Stimulated activated CD8-positive, alpha-beta memory T cell treated with anti-CD3 and anti-CD28 coated beads, Interleukin-4, amount 100 ng/mL, for 4 hours (primary cell): ENCODE data around the gene VRK2.
"Not testable (repeated sequence)": the region's sequence is repeated elsewhere in the genome, so short reads cannot be mapped to it uniquely, and the experiment has no call there.

Experiments
- DNase-seq, 2 donors: peaks; one replicate each; pipeline ENCODE4 v3.0.0-alpha.2; 2020; ENCODE audit warnings: low read depth in 2 of 2, low spot score in 1 of 2

The VRK2 gene

DNA sequence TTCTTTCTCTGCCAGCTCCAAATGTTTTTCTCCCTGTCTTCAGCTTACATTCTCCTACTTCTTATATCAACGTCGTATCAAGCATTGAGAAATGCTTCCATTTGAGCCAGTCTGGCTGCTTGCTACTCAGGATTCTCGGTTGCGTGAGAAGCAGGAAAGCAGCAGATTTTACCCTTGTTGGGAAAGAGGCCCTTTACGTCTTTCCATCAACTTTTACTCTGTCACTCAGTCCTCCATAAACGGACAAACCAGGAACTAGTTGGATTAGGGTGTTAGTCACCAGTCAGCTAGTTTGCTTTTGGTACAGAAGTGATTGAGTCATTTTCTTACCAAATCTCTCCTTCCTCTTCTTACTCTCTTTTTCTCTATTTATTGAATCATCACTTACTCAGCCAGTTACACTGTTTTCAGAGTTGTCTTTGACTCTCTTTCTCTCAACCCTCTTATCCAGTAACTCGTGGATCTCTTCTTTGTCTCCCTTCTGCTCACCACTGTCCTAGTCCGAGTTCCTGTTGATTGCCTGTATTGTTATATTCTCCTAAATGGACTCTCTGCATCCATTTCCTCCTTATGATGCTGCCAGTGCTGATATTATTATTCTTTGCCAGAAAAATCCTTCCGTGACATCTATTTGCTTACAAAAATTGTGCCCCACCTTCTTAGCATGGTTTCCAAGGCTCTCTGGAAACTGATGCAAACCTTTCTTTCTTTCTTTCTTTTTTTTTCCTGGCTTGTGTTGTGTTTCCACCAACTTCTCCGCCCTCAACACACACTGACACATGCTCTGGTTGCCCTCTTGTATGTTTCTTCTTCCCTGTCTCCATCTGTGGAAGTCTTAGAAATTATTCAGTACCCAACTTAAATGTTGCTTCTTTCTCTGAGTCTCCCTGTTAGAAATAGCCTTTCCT lies 61.5 kb downstream of the VRK2 start:
- no peak for DNase-seq

DNA sequence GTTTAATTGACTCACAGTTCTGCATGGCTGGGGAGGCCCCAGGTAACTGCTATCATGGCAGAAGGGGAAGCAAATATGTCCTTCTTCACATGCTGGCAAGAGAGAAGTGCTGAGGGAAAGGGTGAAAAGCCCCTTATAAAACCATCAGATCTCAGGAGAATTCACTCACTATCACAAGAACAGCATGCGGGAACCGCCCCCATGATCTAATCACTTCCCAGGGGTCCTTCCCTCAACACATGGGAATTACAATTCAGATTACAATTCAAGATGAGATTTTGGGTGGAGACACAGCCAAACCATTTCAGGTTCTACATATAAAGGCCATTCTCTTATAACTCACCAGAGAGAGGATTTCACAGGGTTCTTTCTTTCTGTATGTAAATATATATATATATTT lies 62.9 kb downstream of the VRK2 start:
- no peak for DNase-seq

- no peak for DNase-seq
Measured at GRCh38 chr2:58110765-58111164, 64.2 kb downstream of the VRK2 start.

- DNase-seq: not testable (repeated sequence)
Measured at GRCh38 chr2:58113563-58113962, 67.0 kb downstream of the VRK2 start.

DNA sequence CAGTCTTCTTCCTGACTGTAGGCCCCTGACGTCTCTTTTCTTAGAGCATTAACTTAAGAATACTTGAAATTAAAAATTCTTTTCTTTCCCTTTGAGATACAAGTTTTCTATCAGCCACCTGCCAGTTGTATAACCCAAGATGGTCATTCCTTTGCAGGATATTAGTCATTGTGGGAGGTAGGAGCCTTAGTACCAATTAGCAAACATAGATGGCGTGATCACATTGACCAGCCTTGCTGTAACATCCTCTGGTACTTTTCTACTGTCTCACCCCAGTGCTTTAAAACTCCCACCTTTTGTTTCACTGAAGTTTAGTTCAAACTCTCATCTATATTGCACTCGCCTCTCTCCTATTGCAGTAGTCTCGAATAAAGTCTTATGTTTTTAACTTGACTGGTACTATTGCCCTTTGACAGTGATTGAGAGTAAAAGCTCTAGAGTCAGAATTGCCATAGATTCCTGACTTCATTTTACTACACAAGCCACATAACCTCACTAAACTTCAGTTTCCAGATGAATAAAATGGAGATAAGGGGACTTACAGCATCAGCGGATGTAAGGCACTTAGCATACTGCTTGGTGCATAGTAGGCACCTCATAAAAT lies 74.1 kb downstream of the VRK2 start:
- no peak for DNase-seq

- DNase-seq: no peak
Measured at GRCh38 chr2:58122040-58122439, 75.4 kb downstream of the VRK2 start.

DNA sequence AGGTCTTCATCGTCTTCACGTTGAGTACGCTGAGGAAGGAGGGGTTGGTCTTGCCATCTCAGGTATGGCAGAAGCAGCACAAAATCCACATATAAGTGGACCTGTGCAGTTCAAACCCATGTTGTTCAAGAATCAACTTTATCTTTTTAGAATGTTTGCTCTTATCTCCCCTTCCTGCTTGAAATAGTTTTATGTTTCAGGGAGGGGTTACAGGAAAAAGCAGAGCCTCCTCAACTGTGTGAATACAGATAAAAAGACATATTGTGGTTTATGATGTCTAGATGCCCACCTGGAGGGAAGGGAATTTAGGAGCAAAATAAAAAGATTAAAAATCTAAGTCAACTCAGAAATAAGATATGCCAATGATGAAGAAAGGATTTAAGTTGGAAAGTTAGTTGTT lies 75.9 kb downstream of the VRK2 start:
- no peak for DNase-seq

- DNase-seq: no peak
Measured at GRCh38 chr2:58127111-58127510, 80.5 kb downstream of the VRK2 start.

DNA sequence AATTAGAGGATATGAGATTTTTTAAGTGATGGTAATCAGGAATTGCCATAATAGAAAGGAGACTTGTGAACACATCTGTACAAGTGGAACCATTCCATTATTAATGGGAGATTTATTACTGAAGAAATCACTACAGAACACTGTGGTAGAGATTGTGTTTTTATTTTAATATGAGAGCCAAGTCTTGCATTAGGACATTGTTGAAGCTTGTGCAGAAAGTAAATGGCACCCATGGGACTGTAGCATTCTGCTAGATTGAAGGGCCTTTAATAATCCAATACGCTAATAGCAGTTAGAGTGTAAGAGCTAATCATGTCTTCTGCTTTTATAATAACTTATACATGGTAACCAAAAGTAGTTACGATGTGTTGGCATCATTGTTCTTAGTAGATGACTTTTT lies 83.6 kb downstream of the VRK2 start:
- no peak for DNase-seq

DNA sequence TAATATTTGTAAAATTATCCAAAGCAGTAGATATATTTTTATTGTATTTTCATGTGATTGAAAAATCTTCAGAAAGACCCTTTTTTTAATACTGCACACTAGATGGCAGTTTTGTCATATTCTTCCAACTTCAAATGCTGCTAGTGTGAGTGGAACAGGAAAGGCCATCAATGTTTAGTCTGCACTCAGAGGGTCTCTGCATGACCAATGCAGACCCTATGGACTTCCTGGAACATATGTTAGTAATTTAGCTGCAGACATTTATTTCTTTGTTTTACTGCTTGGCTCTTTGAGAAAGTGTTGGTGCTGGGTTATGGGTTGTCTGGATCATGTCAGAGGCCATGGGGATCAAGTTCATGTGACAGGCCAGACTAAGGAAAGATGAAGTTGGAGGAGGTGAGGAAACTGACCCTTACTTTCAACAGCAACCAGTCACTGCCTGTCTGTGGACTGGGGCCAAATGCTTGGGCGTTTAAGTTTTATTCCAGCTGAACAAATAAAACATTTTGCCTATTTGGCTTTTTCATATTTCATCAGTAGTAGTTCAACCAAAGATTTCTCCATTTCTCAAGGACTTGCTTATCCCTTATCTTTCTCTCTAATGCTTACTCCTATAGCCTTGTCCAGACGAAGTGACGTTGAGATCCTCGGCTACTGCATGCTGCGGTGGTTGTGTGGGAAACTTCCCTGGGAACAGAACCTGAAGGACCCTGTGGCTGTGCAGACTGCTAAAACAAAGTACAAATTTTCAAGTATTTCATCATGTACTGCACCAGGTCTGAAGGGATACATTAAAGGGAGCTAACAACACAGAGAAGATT lies 84.8 kb downstream of the VRK2 start:
- no peak for DNase-seq

DNA sequence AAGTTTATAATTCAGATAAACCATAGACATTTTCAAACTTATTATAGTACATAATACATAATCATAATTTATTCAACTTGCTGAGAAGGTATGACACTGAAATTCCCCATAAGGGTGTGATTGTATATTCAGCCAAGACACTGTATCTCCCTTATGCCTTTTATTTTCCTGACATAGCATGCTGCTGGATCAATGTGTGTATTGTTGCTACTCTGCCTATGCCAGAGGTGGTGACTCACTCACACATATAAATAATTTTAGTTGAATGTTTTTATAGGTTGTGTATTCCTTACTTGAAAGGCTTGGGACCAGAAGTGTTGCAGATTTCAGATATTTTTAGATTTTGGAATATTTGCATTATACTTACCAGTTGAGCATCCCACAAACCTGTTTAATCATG lies 86.8 kb downstream of the VRK2 start:
- DNase-seq: no peak

GRCh38 chr2:58135861-58136260 lies 89.3 kb downstream of the VRK2 start:
- no peak for DNase-seq

DNA sequence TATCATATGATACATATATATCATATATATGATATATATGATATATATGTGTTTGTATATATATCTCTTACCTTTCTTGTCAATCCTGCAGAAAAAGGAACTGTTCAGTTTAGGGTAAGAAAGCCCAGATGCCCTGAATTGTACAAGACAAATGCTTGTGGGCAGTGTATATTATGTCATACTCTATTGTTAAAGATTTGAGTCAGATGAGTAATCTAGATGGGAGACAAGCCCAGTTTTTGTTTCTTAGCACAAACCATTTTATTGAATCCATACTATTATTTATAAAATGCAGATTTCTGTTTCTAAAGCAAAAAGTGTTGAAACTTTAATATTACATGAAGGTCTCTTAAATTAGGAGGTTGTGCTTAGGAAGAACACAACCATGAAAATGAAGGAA lies 90.6 kb downstream of the VRK2 start:
- no peak for DNase-seq

DNA sequence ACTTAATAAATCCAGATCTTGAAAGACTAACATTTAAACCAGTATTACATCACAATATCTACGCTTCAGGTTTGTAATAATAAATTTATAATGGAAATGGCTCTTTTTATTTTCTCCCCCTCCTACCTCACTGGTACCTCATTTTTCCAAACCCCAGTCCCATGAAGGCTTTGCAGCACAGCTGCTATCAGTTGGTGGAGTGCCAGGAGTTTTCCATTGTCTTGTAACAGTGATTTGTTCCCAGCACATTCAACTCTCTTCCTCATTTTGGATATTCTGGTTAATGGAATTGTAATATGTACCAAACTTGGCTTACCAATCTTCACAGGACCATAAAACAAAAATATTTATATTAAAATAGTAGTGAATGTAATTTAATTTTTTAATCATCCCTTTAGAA lies 91.2 kb downstream of the VRK2 start:
- no peak for DNase-seq

GRCh38 chr2:58138396-58139030 lies 91.9 kb downstream of the VRK2 start:
- no peak for DNase-seq

GRCh38 chr2:58140508-58141072 lies 94.0 kb downstream of the VRK2 start:
- DNase-seq: no peak

DNA sequence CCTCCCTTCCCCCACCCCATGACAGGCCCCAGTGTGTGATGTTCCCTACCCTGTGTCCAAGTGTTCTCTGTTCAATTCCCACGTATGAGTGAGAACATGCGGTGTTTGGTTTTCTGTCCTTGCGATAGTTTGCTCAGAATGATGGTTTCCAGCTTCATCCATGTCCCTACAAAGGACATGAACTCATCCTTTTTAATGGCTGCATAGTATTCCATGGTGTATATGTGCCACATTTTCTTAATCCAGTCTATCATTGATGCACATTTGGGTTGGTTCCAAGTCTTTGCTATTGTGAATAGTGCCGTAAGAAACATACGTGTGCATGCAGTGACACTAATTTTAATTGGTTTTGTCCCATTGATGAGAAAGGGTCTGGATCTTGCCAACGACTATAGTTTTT lies 99.2 kb downstream of the VRK2 start:
- DNase-seq: not testable (repeated sequence)

- no peak for DNase-seq
Measured at GRCh38 chr2:58146707-58147106, 100.1 kb downstream of the VRK2 start.

- DNase-seq: no peak
Measured at GRCh38 chr2:58155160-58155778, 108.7 kb downstream of the VRK2 start.

GRCh38 chr2:58156780-58157179 lies 110.2 kb downstream of the VRK2 start:
- DNase-seq: no peak

GRCh38 chr2:58157754-58158153 lies 111.1 kb downstream of the VRK2 start:
- DNase-seq: no peak
